Subcutaneous abdominal adipose tissue (tissue), 5 donors: Measurements from ENCODE around the gene ITGB1.

ENCODE experiments used
- H3K27ac ChIP-seq: one replicate; pipeline ENCODE4 v1.7.0; 2013; ENCODE audit warnings: low read depth, mild to moderate bottlenecking, inconsistent platforms, low read length, moderate library complexity
- H3K27me3 ChIP-seq, 5 donors: one replicate each; pipeline ENCODE4 v1.7.0; 2013; ENCODE audit warnings: low read length in 5 of 5, inconsistent platforms in 1 of 5; ENCODE audit not compliant: control insufficient read depth in 5 of 5, insufficient read depth in 4 of 5
- H3K36me3 ChIP-seq, 5 donors: one replicate each; pipeline ENCODE4 v1.7.0; 2013; ENCODE audit warnings: low read length in 5 of 5; ENCODE audit not compliant: control insufficient read depth in 5 of 5, insufficient read depth in 5 of 5
- H3K4me1 ChIP-seq, 5 donors: one replicate each; pipeline ENCODE4 v1.7.0; 2013; ENCODE audit warnings: low read length in 5 of 5, mild to moderate bottlenecking in 3 of 5, moderate library complexity in 1 of 5; ENCODE audit not compliant: control insufficient read depth in 5 of 5, insufficient read depth in 5 of 5
- H3K4me3 ChIP-seq, 5 donors: one replicate each; pipeline ENCODE4 v1.7.0; 2013; ENCODE audit warnings: low read length in 5 of 5, low read depth in 1 of 5
- H3K9ac ChIP-seq, 5 donors: one replicate each; pipeline ENCODE4 v1.7.0; 2013; ENCODE audit warnings: low read length in 5 of 5, mild to moderate bottlenecking in 4 of 5, moderate library complexity in 3 of 5
- H3K9me3 ChIP-seq, 5 donors: one replicate each; pipeline ENCODE4 v1.7.0; 2013; ENCODE audit warnings: low read length in 5 of 5; ENCODE audit not compliant: control insufficient read depth in 5 of 5
- donor health status: healthy.
- donor health status: healthy.
- donor health status: healthy.
- donor health status: healthy.
- donor health status: healthy.

The ITGB1 gene

GRCh38 chr10:32990811-32991210 lies 32.8 kb upstream of the ITGB1 start:
- Histone ChIP-seq H3K27me3 (no peaks in the 10 kb centered on the region), H3K9me3 (peaks cover 0 to 4% (median 3%) of the 10 kb centered on the region in 5 donors), H3K27ac (no peak overlapping the region), H3K4me3 (no peak overlapping the region), H3K36me3 (no peaks in the 10 kb centered on the region), H3K4me1 (peaks cover 3 to 12% (median 11%) of the 10 kb centered on the region in 5 donors), H3K9ac (no peak overlapping the region)

- Histone ChIP-seq H3K27me3 (no peaks in the 10 kb centered on the region), H3K4me3 (no peak overlapping the region), H3K9me3 (peaks cover 0 to 4% (median 3%) of the 10 kb centered on the region in 5 donors), H3K36me3 (no peaks in the 10 kb centered on the region), H3K4me1 (peaks cover 4 to 16% (median 12%) of the 10 kb centered on the region in 5 donors), H3K27ac (no peak overlapping the region), H3K9ac (no peak overlapping the region)
Measured at GRCh38 chr10:32988604-32989003, 30.6 kb upstream of the ITGB1 start.

DNA sequence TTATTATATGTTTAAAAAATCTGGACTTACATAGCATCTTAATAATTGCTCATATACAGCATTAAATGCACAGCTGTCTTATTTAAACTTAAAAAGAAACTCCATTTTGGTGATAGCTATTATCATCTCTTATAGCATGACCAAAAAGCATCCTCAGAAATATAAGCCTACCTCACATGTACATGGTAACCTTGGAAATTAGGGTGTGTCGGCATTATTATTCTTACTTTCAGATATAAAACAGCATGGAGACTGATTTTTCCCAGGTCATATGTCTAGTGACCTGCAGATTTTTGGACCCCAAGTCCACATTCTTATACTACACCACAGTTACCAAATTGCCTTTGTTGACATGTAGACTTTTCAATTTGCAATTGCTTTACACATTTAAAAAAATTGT lies 29.1 kb upstream of the ITGB1 start:
- H3K36me3 ChIP-seq = no peaks in the 10 kb centered on the region
- H3K4me3 ChIP-seq = no peak overlapping the region
- no peak overlapping the region for H3K27ac ChIP-seq

GRCh38 chr10:32985775-32986350 lies 27.8 kb upstream of the ITGB1 start:
- no peak overlapping the region for H3K4me3 ChIP-seq
- peaks cover 0 to 3% (median 3%) of the 10 kb centered on the region in 5 donors for H3K9me3 ChIP-seq
- no peaks in the 10 kb centered on the region for H3K36me3 ChIP-seq
- no peaks in the 10 kb centered on the region for H3K27me3 ChIP-seq
- H3K4me1 ChIP-seq = peaks cover 7 to 43% (median 34%) of the 10 kb centered on the region in 5 donors
- peak overlapping the region; percentile 58 for H3K27ac ChIP-seq
- no peak overlapping the region for H3K9ac ChIP-seq

More for the DNA sequence above, 29.1 kb upstream of the ITGB1 start:
- H3K9ac ChIP-seq = no peak overlapping the region
- peaks cover 4 to 30% (median 21%) of the 10 kb centered on the region in 5 donors for H3K4me1 ChIP-seq
- H3K27me3 ChIP-seq = no peaks in the 10 kb centered on the region
- H3K9me3 ChIP-seq = peaks cover 0 to 4% (median 3%) of the 10 kb centered on the region in 5 donors

DNA sequence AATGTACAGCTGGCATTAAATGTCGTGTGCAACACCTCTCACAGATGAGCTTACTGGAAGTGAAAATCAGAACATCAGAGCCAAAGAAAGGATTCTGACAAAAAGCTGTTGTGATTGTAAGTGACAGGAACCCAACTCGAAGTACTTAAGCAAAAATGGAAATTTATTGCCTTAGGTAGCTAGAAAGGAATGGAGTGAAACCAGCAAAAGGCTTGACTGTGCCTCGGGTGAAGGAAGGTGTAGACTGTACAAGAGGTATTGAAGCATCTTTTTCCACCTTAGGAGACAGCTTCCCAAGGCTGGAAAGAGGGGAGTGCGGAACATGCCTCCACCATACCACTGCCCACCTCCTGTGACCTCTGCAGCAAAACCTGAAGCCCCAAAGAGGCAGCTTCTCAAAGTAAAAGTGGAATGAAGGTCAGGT lies 27.3 kb upstream of the ITGB1 start:
- Histone ChIP-seq H3K27ac (peak overlapping the region; percentile 58), H3K4me3 (no peak overlapping the region), H3K36me3 (no peaks in the 10 kb centered on the region), H3K9me3 (no peaks in the 10 kb centered on the region), H3K9ac (no peak overlapping the region), H3K27me3 (no peaks in the 10 kb centered on the region), H3K4me1 (peaks cover 7 to 48% (median 36%) of the 10 kb centered on the region in 5 donors)

DNA sequence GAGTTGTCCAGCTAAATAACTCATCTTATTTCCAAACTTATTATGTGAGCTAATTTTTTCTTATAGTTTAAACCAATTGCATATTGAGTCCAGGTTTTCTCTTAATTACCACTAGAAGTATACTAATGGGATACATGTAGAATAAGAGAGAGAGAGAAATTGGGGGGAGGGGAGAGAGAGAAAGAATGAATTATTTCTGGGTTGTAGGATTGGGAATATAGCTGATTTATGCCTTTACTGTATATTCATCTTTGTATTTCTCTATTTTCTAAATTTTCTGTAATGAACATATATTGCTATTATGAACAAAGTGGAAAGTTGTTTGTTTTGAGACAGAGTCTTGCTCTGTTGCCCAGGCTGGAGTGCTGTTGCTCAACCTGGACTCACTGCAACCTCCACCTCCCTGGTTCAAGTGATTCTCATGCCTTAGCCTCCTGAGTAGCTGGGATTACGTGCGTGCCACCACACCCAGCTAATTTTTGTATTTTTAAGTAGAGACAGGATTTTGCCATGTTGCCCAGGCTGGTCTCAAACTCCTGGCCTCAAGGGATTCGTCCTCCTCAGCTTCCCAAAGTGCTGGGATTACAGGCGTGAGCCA lies 26.1 kb upstream of the ITGB1 start:
- peak overlapping the region; percentile 47 for H3K27ac ChIP-seq
- no peak overlapping the region for H3K4me3 ChIP-seq
- no peaks in the 10 kb centered on the region for H3K9me3 ChIP-seq
- peaks cover 7 to 52% (median 40%) of the 10 kb centered on the region in 5 donors for H3K4me1 ChIP-seq
- no peaks in the 10 kb centered on the region for H3K27me3 ChIP-seq
- H3K36me3 ChIP-seq = no peaks in the 10 kb centered on the region
- no peak overlapping the region for H3K9ac ChIP-seq

DNA sequence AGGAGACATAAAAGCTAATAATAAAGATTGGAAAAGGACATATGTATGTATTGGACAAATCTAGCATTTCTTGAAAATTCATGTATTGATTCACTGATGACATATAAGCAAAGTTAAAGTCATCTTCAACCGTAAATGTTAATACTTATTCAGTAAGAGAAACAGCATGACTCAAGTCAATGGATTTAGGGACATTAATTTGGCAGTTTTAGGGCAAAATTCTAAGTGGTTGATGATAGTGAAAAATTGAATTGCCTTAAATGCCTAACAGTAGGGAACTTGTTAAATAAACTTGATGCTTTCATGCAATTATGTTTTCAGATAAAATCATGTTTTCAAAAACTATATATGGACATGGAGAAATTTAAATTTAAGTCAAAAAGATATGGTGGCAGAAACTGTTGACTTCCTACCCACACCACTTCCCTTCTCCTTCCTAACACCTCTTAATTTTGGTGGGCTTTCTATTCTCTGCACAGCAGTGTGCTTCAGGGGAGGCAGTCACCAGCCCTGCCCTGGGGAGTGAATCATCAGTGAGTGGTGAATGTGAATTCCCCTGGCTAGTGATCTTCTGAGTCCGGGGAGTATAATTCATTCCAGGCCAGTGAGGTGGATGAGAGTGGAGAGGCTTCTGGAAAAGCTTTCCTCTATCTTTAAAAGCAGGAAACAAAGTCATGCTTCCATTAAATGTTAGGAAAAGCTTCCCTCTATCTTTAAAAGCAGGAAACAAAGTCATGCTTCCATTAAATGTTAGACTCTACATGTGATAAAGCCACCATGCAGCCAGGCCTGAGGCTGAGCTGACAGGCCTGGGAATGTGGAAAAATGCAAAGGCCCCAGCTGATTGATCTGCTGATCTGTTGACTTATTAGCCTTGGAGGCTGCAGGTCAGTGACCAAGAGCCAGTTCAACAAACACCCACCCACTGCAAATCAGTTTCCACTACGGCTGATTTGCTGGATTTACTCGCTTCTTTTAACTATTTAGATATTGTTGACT lies 25.2 kb upstream of the ITGB1 start:
- Histone ChIP-seq H3K9ac (no peak overlapping the region), H3K9me3 (no peaks in the 10 kb centered on the region), H3K4me1 (peaks cover 7 to 52% (median 40%) of the 10 kb centered on the region in 5 donors), H3K27ac (peak overlapping the region; percentile 93), H3K36me3 (no peaks in the 10 kb centered on the region), H3K4me3 (no peak overlapping the region), H3K27me3 (no peaks in the 10 kb centered on the region)

DNA sequence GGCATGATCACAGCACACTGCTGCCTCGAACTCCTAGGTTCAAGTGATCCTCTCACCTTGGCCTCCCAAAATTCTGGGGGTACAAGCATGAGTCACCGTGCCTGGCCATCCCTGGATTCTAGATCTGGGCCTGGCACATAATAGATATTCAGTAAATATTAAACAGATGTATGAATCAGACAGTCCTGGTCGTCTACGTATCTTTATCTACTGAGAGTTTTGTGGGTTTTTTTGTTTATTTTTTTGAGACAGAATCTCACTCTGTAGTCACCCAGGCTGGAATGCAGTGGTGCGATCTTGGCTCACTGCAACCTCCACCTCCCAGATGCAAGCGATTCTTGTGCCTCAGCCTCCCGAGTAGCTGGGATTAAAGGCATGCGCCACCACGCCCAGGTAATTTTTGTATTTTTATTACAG lies 24.3 kb upstream of the ITGB1 start:
- H3K36me3 ChIP-seq = no peaks in the 10 kb centered on the region
- peak overlapping the region; percentile 93 for H3K27ac ChIP-seq
- H3K4me1 ChIP-seq = peaks cover 7 to 52% (median 43%) of the 10 kb centered on the region in 5 donors
- peak overlapping the region in 2 of 5 donors; percentile 60 to 74 for H3K9ac ChIP-seq
- H3K4me3 ChIP-seq = no peak overlapping the region
- no peaks in the 10 kb centered on the region for H3K9me3 ChIP-seq
- no peaks in the 10 kb centered on the region for H3K27me3 ChIP-seq

- Histone ChIP-seq H3K27ac (peak overlapping the region; percentile 93), H3K4me1 (peaks cover 7 to 52% (median 43%) of the 10 kb centered on the region in 5 donors), H3K4me3 (peak overlapping the region in 1 of 5 donors; percentile 78), H3K9me3 (no peaks in the 10 kb centered on the region), H3K9ac (peak overlapping the region in 4 of 5 donors; percentile 23 to 92 (median 67)), H3K36me3 (no peaks in the 10 kb centered on the region), H3K27me3 (no peaks in the 10 kb centered on the region)
Measured at GRCh38 chr10:32981760-32982159, 23.7 kb upstream of the ITGB1 start.
